GOT3 (cell line): ENCODE data around the gene RNF44.

ENCODE experiments used
- DNase-seq: peaks from one replicate; lab custom pipeline; 2025; ENCODE audit warnings: mixed read lengths; lab: John Stamatoyannopoulos, UW

The RNF44 gene

DNA sequence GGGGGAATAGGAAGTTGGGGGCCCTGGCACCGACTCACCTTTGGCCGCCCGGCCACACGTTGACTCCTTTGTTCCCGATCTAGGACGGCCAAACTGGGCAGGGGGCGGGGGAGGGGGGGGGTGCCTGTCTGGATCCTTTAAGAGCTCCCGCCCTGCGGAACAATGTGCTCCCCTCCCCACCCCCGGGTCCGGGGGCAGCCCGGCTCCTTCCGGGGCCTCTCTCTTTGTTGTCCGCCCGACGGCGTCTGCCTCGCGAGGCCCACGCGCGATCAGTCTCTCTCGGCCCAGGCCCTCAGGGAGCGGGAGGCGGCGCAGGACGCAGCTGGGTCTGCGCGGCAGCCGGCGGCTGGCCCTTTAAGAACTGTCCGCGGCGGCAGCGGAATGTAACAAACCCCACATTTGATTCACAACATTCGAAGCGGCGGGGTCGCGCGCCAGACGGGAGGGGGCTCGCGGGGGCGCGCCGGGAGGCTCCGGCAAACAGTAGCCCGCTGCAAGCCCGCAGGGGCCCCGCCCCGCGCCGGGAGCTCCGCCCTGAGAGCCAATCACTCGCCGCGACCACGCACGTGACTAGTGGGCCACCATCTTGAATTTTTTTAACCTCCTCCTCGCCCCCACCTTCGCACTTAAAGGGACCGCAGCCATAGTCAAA, at the start of gene RNF44:
RNF44 (minus strand) TSS at position 501 of the 652 bp plus-strand sequence. CDS start 4,930 bp downstream, outside the sequence.
- DNase-seq = peak; percentile 99

DNA sequence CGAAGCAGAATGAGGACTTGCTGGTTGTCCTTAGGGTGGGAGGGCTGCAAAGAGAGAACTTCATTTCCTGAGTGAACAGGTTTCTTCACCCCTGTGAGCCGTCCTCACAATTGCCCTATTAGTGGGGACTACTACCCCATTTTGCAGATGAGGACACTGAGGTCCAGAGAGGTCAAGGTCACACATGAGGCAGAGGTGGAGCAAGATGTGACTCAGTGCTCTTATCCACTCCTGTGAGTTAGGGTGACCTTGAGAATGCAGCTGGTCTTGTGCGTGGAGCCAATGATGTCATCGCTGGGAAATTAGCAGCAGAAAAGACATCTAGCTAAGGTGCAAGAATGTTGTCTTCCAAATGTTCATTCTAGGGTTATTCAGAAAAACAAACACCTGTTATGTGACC, 45.9 kb upstream of the RNF44 start:
- DNase-seq = no peak

DNA sequence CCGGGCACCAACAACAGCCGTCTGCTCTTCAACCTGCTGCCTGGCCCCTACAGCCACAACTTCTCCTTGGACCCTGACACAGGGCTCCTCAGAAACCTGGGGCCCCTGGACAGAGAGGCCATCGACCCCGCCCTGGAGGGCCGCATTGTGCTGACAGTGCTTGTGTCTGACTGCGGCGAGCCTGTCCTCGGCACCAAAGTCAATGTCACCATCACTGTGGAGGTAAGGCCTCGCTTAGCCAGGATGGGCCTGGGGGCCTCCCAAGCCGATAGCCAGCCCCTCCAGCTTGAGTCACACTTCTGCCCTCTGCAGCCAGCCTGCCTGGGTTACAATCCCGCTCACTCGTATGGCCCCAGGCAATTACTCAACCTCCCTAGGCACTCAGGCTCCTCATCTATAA, 44.2 kb upstream of the RNF44 start:
- no peak for DNase-seq

- no peak for DNase-seq
Observed at GRCh38 chr5:176579323-176579722, 42.1 kb upstream of the RNF44 start.

- DNase-seq = no peak
Observed at GRCh38 chr5:176578391-176578808, 41.2 kb upstream of the RNF44 start.

GRCh38 chr5:176577312-176578176, 40.3 kb upstream of the RNF44 start:
- DNase-seq = no peak

- no peak for DNase-seq
Observed at GRCh38 chr5:176575488-176576422, 38.6 kb upstream of the RNF44 start.

- no peak for DNase-seq
Observed at GRCh38 chr5:176575066-176575465, 37.9 kb upstream of the RNF44 start.

- DNase-seq = no peak
Observed at GRCh38 chr5:176574297-176574591, 37.0 kb upstream of the RNF44 start.

DNA sequence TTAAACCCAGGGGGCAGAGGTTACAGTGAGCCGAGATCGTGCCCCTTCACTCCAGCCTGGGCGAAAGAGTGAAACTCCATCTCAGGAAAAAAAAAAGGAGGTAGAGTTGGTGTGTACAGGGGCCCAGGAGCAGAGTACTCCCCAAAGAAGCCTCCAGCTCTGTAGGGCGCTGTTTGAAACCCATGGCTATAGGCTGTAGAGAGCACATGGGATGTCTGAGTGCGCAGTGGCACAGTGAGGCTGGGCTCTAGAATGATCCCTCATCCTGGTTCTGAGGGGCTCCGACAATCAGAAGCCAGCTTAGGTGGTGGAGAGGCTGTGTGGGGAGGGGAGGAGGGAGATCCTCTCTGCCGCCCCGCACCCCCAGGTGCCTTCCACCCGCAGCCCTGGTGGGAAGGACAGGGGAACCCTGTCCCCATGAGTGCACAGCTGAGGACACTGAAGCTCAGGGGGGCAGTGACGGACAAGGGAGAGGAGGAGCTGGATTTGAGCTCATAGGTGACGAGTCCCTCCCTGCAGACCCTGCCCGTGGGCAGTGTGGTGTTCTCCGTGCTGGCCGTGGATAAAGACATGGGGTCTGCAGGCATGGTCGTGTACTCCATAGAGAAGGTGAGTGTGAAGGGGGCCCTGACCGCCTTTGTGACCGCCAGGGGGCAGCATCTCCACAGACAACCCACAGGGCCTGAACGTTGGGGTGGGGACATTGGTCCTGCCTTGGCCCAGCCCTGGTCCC, 36.5 kb upstream of the RNF44 start:
- DNase-seq = no peak

- no peak for DNase-seq
Observed at GRCh38 chr5:176570044-176570443, 32.8 kb upstream of the RNF44 start.

DNA sequence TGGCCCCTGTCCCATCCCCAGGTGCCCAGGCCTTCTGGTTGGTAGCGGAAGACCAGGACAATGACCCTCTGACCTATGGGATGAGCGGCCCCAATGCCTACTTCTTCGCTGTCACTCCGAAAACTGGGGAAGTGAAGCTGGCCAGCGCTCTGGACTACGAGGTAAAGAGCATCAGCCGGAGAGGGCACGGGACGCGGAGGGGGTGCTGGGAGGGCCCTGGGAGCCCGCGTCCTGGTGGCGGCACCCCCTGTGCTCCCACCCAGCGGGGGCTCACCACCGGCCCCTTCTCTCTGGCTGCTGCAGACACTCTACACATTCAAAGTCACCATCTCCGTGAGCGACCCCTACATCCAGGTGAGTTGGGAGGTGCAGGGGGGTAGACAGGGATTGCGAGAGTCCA, 31.5 kb upstream of the RNF44 start:
- no peak for DNase-seq

- no peak for DNase-seq
Observed at GRCh38 chr5:176565760-176566288, 28.6 kb upstream of the RNF44 start.

DNA sequence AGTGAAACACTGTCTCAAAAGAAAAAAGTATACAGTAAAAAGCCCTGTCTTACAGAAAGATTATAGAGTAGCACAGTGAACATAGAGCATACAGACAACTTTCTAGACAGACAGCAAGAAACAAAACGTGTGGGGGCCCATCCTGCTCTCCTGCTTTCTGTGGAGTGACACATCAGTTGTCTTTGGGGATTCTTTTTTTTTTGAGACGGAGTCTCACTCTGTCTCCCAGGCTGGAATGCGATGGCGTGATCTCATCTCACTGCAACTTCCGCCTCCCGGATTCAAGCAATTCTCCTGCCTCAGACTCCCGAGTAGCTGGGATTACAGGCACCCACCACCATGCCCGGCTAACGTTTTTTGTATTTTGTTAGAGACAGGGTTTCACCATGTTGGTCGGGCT, 26.8 kb upstream of the RNF44 start:
- no peak for DNase-seq

GRCh38 chr5:176562189-176562588, 25.0 kb upstream of the RNF44 start:
- no peak for DNase-seq

- no peak for DNase-seq
Observed at GRCh38 chr5:176561259-176561658, 24.1 kb upstream of the RNF44 start.

DNA sequence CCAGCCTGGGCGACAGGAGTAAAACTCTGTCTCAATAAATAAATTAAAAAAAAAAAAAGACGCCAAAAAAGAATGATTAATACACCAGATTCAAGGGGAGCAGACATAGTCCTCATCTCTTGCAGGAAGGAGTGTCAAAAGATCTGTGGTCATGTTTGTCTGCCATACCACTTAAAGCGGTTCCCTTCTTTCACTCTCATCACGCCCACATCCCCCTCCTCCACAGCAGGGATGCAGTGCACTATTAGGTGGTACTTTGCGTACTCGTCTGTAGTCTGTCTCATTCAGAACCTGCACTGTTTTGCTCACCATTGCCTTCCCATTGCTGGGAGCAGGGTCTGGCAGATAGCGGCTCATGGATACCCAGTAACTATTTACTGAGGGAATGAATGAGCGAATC, 23.2 kb upstream of the RNF44 start:
- DNase-seq = no peak

- DNase-seq = no peak
Observed at GRCh38 chr5:176559683-176560082, 22.5 kb upstream of the RNF44 start.

DNA sequence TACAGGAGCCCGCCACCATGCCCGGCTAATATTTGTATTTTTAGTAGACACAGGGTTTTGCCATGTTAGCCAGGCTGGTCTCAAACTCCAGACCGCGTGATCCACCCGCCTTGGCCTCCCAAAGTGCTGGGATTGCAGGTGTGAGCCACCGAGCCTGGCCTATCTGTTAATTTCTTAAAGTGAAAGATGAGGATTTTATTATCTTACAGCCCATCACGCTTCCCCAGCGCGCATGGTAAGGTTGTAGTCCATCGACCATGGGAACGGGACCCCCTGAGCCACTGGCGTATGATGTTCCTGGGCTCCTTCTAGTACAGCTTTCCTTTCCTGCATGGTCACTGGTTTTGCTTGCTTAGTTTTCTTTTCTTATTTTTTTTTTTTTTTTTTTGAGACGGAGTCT, 20.6 kb upstream of the RNF44 start:
- DNase-seq = no peak

DNA sequence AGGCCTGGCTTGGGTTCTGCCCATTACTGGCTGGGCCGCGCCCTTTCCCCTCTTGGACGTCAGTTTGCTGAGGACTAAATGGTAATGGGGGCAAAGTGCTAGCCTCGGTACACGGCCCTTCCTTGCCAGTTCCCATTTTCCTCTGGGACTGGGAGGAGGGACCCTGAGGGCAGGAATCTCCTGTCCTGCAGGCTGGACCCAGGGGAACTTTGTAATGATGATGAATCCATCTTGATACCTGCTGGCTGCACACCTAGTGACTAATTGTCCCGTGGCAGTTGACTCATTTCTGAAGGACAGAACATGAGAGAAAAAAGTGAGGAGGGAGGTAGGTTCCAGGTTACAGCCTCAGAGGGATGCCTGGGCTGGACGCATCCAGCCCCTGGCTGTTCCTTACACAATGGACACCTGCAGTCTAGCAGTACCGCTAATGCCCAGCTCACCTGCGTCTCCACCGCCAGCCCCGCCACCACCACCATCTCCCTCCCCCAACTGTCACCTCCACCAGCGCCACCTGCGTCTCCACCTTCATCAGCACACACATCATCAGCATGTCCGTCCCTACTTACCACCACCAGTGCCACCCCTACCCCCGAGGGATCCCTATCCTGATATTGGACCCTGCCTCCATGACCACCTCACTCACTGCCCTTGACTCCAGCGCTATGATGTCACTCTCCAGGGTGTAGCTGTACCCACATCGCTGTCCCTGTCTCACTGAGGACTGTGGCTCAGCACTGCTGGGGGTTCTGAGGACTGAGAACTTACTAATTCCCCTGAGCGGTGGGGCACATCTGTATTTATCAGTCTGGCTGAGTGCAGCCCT, 16.3 kb upstream of the RNF44 start:
- DNase-seq = no peak
